PFSK-1 (cell line): ENCODE data around the gene CD300H.

Experiments
- FOXP2 ChIP-seq: optimal IDR thresholded peaks from 2 replicates; pipeline ENCODE3; 2011; ENCODE audit warnings: borderline replicate concordance, control low read depth, inconsistent platforms; ENCODE audit not compliant: insufficient read depth; ENCODE audit errors: extremely low read length, extremely low read depth
- POLR2AphosphoS5 ChIP-seq: IDR thresholded peaks from 2 replicates; pipeline ENCODE4 v1.6.1; 2012; ENCODE audit warnings: low read depth, mild to moderate bottlenecking, control low read depth, low read length, moderate library complexity
- SIN3A ChIP-seq: IDR thresholded peaks from 2 replicates; pipeline ENCODE4 v1.6.1; 2012; ENCODE audit warnings: mild to moderate bottlenecking, low read length, moderate library complexity, borderline replicate concordance; ENCODE audit not compliant: insufficient read depth
- TAF1 ChIP-seq: IDR thresholded peaks from 2 replicates; pipeline ENCODE4 v1.6.1; 2012; ENCODE audit warnings: low read length, control low read depth, borderline replicate concordance; ENCODE audit not compliant: insufficient read depth
- TF ChIP-seq, protein P1 (sequence below), 2 experiments: IDR thresholded peaks; 2 replicates each; pipeline versions ENCODE4 v1.6.1 to v1.8.0; 2011 to 2012; ENCODE audit warnings: low read depth in 2 of 2, low read length in 2 of 2, control low read depth in 1 of 2, inconsistent platforms in 1 of 2, mild to moderate bottlenecking in 1 of 2, moderate library complexity in 1 of 2; ENCODE audit not compliant: insufficient read depth in 1 of 2

CD300H gene

DNA sequence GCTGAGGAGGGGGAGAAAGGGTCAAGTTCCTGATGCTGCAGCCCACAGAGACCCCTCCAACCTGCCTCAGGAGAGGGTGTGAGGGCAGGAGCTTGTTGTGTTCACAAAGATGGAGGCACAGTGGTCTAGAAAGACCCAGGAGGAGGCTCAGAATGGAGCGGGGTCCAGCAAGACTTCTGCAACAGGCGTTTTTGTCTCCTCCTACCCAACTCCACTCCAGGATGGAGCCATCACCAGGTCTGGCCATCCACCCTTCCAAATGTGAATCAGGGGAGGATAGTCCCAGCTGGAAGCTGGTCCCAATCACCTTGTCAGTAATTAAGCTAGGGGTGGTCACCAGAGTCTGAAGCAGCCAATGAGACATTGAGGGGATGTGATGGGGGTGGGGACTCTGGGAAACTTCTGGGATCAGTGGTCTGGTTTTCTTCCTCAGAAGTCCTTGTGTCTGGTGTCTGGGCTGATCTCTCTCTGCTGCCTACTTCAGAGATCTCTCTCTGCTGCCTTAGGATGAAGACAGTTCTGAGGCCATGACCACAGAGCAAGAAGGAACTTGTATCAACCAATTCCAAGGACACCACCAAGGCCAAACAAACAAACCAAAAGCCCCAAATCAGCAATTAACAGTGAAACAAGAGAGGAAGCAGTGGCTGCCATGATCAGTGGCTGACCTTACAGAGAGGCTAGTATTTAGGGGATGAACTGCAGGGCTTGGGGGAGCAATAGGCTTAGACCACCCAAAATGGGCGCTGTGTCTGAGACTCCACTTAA lies 50.6 kb downstream of the CD300H start:
- TF ChIP-seq, protein P1, sequence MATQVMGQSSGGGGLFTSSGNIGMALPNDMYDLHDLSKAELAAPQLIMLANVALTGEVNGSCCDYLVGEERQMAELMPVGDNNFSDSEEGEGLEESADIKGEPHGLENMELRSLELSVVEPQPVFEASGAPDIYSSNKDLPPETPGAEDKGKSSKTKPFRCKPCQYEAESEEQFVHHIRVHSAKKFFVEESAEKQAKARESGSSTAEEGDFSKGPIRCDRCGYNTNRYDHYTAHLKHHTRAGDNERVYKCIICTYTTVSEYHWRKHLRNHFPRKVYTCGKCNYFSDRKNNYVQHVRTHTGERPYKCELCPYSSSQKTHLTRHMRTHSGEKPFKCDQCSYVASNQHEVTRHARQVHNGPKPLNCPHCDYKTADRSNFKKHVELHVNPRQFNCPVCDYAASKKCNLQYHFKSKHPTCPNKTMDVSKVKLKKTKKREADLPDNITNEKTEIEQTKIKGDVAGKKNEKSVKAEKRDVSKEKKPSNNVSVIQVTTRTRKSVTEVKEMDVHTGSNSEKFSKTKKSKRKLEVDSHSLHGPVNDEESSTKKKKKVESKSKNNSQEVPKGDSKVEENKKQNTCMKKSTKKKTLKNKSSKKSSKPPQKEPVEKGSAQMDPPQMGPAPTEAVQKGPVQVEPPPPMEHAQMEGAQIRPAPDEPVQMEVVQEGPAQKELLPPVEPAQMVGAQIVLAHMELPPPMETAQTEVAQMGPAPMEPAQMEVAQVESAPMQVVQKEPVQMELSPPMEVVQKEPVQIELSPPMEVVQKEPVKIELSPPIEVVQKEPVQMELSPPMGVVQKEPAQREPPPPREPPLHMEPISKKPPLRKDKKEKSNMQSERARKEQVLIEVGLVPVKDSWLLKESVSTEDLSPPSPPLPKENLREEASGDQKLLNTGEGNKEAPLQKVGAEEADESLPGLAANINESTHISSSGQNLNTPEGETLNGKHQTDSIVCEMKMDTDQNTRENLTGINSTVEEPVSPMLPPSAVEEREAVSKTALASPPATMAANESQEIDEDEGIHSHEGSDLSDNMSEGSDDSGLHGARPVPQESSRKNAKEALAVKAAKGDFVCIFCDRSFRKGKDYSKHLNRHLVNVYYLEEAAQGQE (IDR thresholded peaks at IDR 0.05; ENCODE audit: insufficient read depth in 1 of 2, low read depth in 2 of 2, low read length in 2 of 2): no peak
- TF ChIP-seq TAF1: no peak
- no peak for TF ChIP-seq FOXP2
- no peak for TF ChIP-seq POLR2AphosphoS5
- TF ChIP-seq SIN3A: no peak

DNA sequence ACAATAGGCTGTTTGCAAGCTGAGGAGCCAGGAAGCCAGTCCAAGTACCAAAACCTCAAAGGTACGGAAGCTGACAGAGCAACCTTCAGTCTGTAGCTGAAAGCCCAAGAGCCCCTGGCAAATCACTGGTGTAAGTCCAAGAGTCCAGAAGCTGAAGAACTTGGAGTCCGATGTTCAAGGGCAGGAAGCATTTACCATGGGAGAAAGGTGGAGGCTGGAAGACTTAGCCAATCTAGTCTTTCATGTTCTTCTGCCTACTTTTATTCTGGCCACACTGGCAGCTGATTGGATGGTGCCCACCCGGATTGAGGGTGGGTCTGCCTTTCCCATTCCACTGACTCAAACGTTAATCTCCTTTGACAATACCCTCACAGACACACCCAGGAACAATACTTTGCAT lies 51.4 kb downstream of the CD300H start:
- TF ChIP-seq FOXP2: no peak
- no peak for TF ChIP-seq POLR2AphosphoS5
- TF ChIP-seq, protein P1 (IDR thresholded peaks at IDR 0.05; ENCODE audit: insufficient read depth in 1 of 2, low read depth in 2 of 2, low read length in 2 of 2): no peak
- no peak for TF ChIP-seq TAF1
- TF ChIP-seq SIN3A: no peak

DNA sequence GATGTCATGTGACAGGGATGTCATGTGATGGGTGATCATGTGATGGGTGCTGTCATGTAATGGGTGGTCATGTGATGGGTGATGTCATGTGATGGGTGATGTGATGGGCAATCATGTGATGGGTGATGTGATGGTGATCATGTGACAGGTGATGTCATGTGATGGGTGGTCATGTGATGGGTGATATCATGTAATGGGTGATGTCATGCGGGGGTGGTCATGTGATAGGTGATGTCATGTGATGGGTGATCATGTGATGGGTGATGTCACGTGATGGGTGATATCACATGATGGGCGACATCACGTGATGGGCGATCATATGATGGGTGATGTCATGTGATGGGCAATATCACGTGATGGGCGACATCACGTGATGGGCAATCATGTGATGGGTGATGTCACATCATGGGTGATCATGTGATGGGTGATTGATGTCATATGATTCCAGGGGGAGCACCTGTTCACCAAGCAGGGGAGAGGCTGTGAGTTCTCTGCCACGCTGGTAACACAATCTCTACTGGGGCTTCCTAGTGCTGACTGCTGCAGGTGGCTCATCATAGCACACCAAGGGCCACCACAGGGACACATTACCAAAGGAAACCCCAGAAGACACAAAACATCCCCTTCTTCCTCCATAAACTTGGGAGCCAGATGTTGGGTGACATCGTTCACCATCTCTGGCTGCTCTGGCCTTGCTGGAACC lies 52.5 kb downstream of the CD300H start:
- TF ChIP-seq, protein P1 (IDR thresholded peaks at IDR 0.05; ENCODE audit: insufficient read depth in 1 of 2, low read depth in 2 of 2, low read length in 2 of 2): no peak
- no peak for TF ChIP-seq FOXP2
- TF ChIP-seq POLR2AphosphoS5: no peak
- no peak for TF ChIP-seq SIN3A
- no peak for TF ChIP-seq TAF1

DNA sequence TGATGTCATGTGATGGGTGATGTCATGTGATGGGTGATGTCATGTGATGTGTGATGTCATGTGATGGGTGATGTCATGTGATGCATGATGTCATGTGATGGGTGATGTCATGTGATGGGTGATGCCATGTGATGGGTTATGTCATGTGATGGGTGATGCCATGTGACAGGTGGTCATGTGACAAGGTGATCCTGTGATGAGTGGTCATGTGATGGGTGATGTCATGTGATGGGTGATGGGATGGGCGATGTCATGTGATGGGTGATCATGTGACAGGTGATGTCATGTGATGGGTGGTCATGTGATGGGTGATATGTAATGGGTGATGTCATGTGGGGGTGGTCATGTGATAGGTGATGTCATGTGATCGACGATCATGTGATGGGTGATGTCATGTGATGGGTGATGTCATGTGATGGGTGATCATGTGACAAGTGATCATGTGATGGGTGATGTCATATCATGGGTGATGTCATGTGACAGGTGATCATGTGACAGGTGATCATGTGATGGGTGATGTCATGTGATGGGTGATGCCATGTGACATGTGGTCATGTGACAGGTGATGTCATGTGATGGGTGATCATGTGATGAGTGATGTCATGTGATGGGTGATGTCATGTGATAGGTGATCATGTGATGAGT lies 53.2 kb downstream of the CD300H start:
- TF ChIP-seq, protein P1 (IDR thresholded peaks at IDR 0.05; ENCODE audit: insufficient read depth in 1 of 2, low read depth in 2 of 2, low read length in 2 of 2): no peak
- TF ChIP-seq TAF1 (no peak), FOXP2 (no peak), POLR2AphosphoS5 (no peak), SIN3A (no peak)
